ENCODE results near the gene DYNC1LI2. TPM values are rescaled to one million over a fixed set of nuclear protein-coding genes. Genes with fewer than 3 reads are reported as not detected.

Gene DYNC1LI2
- total RNA-seq, 4 donors from 2014 or later = 123 to 210 (median 165) TPM

- TF ChIP-seq CTCF (IDR thresholded peaks at IDR 0.05; ENCODE audit: low read depth) = no peak
These were observed 23.6 kb upstream of the DYNC1LI2 start for GRCh38 chr16:66774981-66775380.

GRCh38 chr16:66758086-66758485, 6.7 kb upstream of the DYNC1LI2 start:
- no peak for TF ChIP-seq CTCF (IDR thresholded peaks at IDR 0.05; ENCODE audit: low read depth)

GRCh38 chr16:66754819-66755218, 3.4 kb upstream of the DYNC1LI2 start:
- no peak for TF ChIP-seq CTCF (IDR thresholded peaks at IDR 0.05; ENCODE audit: low read depth)

GRCh38 chr16:66754211-66754610, 2.8 kb upstream of the DYNC1LI2 start:
- no peak for TF ChIP-seq CTCF (IDR thresholded peaks at IDR 0.05; ENCODE audit: low read depth)

- no peak for TF ChIP-seq CTCF (IDR thresholded peaks at IDR 0.05; ENCODE audit: low read depth)
These were observed 1.5 kb upstream of the DYNC1LI2 start for GRCh38 chr16:66752958-66753357.

- no peak for TF ChIP-seq CTCF (IDR thresholded peaks at IDR 0.05; ENCODE audit: low read depth)
These were observed 970 bp upstream of the DYNC1LI2 start for GRCh38 chr16:66752379-66752778.

- TF ChIP-seq CTCF (IDR thresholded peaks at IDR 0.05; ENCODE audit: low read depth) = no peak
These were observed 548 bp upstream of the DYNC1LI2 start for GRCh38 chr16:66751992-66752322.

GRCh38 chr16:66751053-66751302, 431 bp downstream of the DYNC1LI2 start:
- TF ChIP-seq CTCF (IDR thresholded peaks at IDR 0.05; ENCODE audit: low read depth) = no peak

All from subcutaneous adipose tissue (tissue), 4 donors.